Liver (tissue), 9 donors: ENCODE results near the gene VWA3B. TPM values are rescaled to one million over a fixed set of nuclear protein-coding genes. Genes with fewer than 3 reads are reported as not detected.

Experiments used
- DNase-seq: peaks from one replicate; pipeline ENCODE4 v3.0.0-alpha.2; 2017; ENCODE audit warnings: low spot score
- H3K27ac ChIP-seq, 2 donors: one replicate each; pipeline ENCODE4 v1.7.0; 2013; ENCODE audit warnings: inconsistent platforms in 2 of 2, low read length in 2 of 2, control low read depth in 1 of 2, low read depth in 1 of 2, mild to moderate bottlenecking in 1 of 2
- H3K27me3 ChIP-seq, 4 donors: one replicate each; pipeline versions ENCODE4 v1.6.1 to v1.7.0; 2013; ENCODE audit warnings: low read length in 3 of 4, inconsistent platforms in 1 of 4, mild to moderate bottlenecking in 1 of 4, moderate library complexity in 1 of 4; ENCODE audit not compliant: control insufficient read depth in 4 of 4, insufficient read depth in 4 of 4
- H3K36me3 ChIP-seq, 4 donors: one replicate each; pipeline versions ENCODE4 v1.6.1 to v1.7.0; 2013; ENCODE audit warnings: low read length in 3 of 4, mild to moderate bottlenecking in 3 of 4, low read depth in 1 of 4, moderate library complexity in 1 of 4; ENCODE audit not compliant: control insufficient read depth in 4 of 4, insufficient read depth in 3 of 4
- H3K4me1 ChIP-seq, 4 donors: one replicate each; pipeline versions ENCODE4 v1.6.1 to v1.7.0; 2013; ENCODE audit warnings: low read length in 3 of 4, mild to moderate bottlenecking in 3 of 4, moderate library complexity in 1 of 4; ENCODE audit not compliant: control insufficient read depth in 4 of 4, insufficient read depth in 4 of 4
- H3K4me3 ChIP-seq, 3 donors: one replicate each; pipeline versions ENCODE4 v1.6.1 to v1.7.0; 2013; ENCODE audit warnings: low read length in 3 of 3, control low read depth in 1 of 3, low read depth in 1 of 3, mild to moderate bottlenecking in 1 of 3
- H3K9ac ChIP-seq, 2 donors: one replicate each; pipeline ENCODE4 v1.7.0; 2013; ENCODE audit warnings: low read length in 2 of 2, mild to moderate bottlenecking in 2 of 2, moderate library complexity in 2 of 2, control low read depth in 1 of 2, low read depth in 1 of 2
- H3K9me3 ChIP-seq, 4 donors: one replicate each; pipeline versions ENCODE4 v1.6.1 to v1.7.0; 2013; ENCODE audit warnings: low read length in 3 of 4; ENCODE audit not compliant: control insufficient read depth in 4 of 4
- CTCF ChIP-seq: fragments of 150-350 bp; IDR thresholded peaks from 2 replicates; pipeline ENCODE4 v1.5.1; 2017; ENCODE audit warnings: improper control_type of control experiment, low read depth, low read length; ENCODE audit not compliant: missing input control
- EGR1 ChIP-seq, 2 donors: IDR thresholded peaks; 2 replicates each; pipeline ENCODE4 v1.6.1; 2016 to 2018; ENCODE audit warnings: antibody characterized with exemption in 2 of 2, low read depth in 2 of 2
- FOXA1 ChIP-seq: IDR thresholded peaks from 2 replicates; pipeline ENCODE4 v1.6.1; 2016; ENCODE audit warnings: antibody characterized with exemption
- GABPA ChIP-seq, 2 donors: IDR thresholded peaks in 1 of 2; conservative IDR thresholded peaks in 1 of 2; 2 replicates each; pipeline ENCODE4 v1.6.1; 2016; ENCODE audit warnings: antibody characterized with exemption in 2 of 2, mild to moderate bottlenecking in 1 of 2, moderate library complexity in 1 of 2
- HNF4A ChIP-seq, 2 donors: conservative IDR thresholded peaks; 2 replicates each; pipeline ENCODE4 v1.6.1; 2016; ENCODE audit warnings: antibody characterized with exemption in 2 of 2, mild to moderate bottlenecking in 2 of 2
- HNF4G ChIP-seq: IDR thresholded peaks from 2 replicates; pipeline ENCODE4 v1.6.1; 2016; ENCODE audit warnings: antibody characterized with exemption
- MAX ChIP-seq: IDR thresholded peaks from 2 replicates; pipeline ENCODE4 v1.6.1; 2016; ENCODE audit warnings: antibody characterized with exemption
- NR2F2 ChIP-seq: IDR thresholded peaks from 2 replicates; pipeline ENCODE4 v1.6.1; 2016; ENCODE audit warnings: antibody characterized with exemption
- RAD21 ChIP-seq, 2 donors: IDR thresholded peaks; 2 replicates each; pipeline ENCODE4 v1.6.1; 2016; ENCODE audit warnings: antibody characterized with exemption in 2 of 2, mild to moderate bottlenecking in 2 of 2
- REST ChIP-seq: IDR thresholded peaks from 2 replicates; pipeline ENCODE4 v1.6.1; 2016; ENCODE audit warnings: antibody characterized with exemption, mild to moderate bottlenecking
- RXRA ChIP-seq, 2 donors: IDR thresholded peaks; 2 replicates each; pipeline ENCODE4 v1.6.1; 2017 to 2018; ENCODE audit warnings: antibody characterized with exemption in 2 of 2, mild to moderate bottlenecking in 1 of 2
- TAF1 ChIP-seq: conservative IDR thresholded peaks from 2 replicates; pipeline ENCODE4 v1.6.1; 2016; ENCODE audit warnings: antibody characterized with exemption, mild to moderate bottlenecking
- YY1 ChIP-seq: IDR thresholded peaks from 2 replicates; pipeline ENCODE4 v1.6.1; 2016; ENCODE audit warnings: antibody characterized with exemption, mild to moderate bottlenecking
- ZBTB33 ChIP-seq: IDR thresholded peaks from 2 replicates; pipeline ENCODE4 v1.6.1; 2016; ENCODE audit warnings: antibody characterized with exemption
- whole genome bisulfite sequencing: extraction: QIAGEN DNeasy Blood & Tissue Kit; methylation state at CpG from one replicate; pipeline ENCODE4 v1.1.7; 2013; 5-methylcytosine and 5-hydroxymethylcytosine counted together
- polyA plus RNA-seq, 2 donors: library from polyadenylated mRNA; stranded (reverse) in 1 of 2; unstranded in 1 of 2; fragments of 200-250 nt in 1 of 2; fragments of >200 nt in 1 of 2; fragmentation: Nextera tagmentation in 1 of 2; extraction: Ambion mirVana in 1 of 2; gene quantifications; one replicate each; pipeline versions ENCODE4 v1.2.1 to v1.2.3, GENCODE V29; 2013 to 2015
- total RNA-seq, 2 donors: library from RNA; depleted of rRNA; stranded (reverse); fragments of >200 nt; gene quantifications; one replicate each; pipeline ENCODE4 v1.2.3, GENCODE V29; 2014
- donor health status: healthy.
- donor health status: healthy.
- donor health status: healthy.
- donor health status: healthy.
- donor health status: healthy.

The VWA3B gene
- total and polyA plus RNA-seq, 4 donors = 0.08 TPM; not detected in 3

GRCh38 chr2:98191883-98192282 is 104.9 kb downstream of the VWA3B start:
- H3K4me3 ChIP-seq = no peak overlapping the region
- no peaks in the 10 kb centered on the region for H3K36me3 ChIP-seq
- no peak overlapping the region for H3K27ac ChIP-seq
- H3K9me3 ChIP-seq = no peaks in the 10 kb centered on the region
- H3K9ac ChIP-seq = no peak overlapping the region
- WGBS = 58% methylated on average over 5 of the region's 5 CpGs
- H3K27me3 ChIP-seq = peaks cover 0 to 2% (median 0%) of the 10 kb centered on the region in 4 donors
- no peaks in the 10 kb centered on the region for H3K4me1 ChIP-seq
- no peak for TF ChIP-seq RAD21 (IDR thresholded peaks at IDR 0.05)
- TF ChIP-seq HNF4A (conservative IDR thresholded peaks at IDR 0.05) = no peak
- TF ChIP-seq CTCF = no peak
- TF ChIP-seq MAX = no peak
- TF ChIP-seq GABPA (IDR thresholded peaks at IDR 0.05 in 1 of 2, conservative IDR thresholded peaks at IDR 0.05 in 1 of 2) = no peak
- no peak for TF ChIP-seq NR2F2
- TF ChIP-seq FOXA1 = no peak
- TF ChIP-seq REST = no peak
- no peak for TF ChIP-seq RXRA (IDR thresholded peaks at IDR 0.05)
- TF ChIP-seq EGR1 (IDR thresholded peaks at IDR 0.05; ENCODE audit: low read depth in 2 of 2) = no peak
- no peak for TF ChIP-seq YY1
- no peak for TF ChIP-seq ZBTB33
- no peak for DNase-seq

- Histone ChIP-seq H3K27ac (no peak overlapping the region), H3K9me3 (no peaks in the 10 kb centered on the region), H3K4me1 (no peaks in the 10 kb centered on the region), H3K36me3 (no peaks in the 10 kb centered on the region), H3K27me3 (no peaks in the 10 kb centered on the region), H3K4me3 (no peak overlapping the region), H3K9ac (no peak overlapping the region)
- 76% methylated on average over 1 of the region's 1 CpG for WGBS
- TF ChIP-seq TAF1 (no peak), RAD21 (IDR thresholded peaks at IDR 0.05) (no peak), HNF4G (no peak), RXRA (IDR thresholded peaks at IDR 0.05) (no peak)
- no peak for DNase-seq
These were observed 114.6 kb downstream of the VWA3B start for GRCh38 chr2:98201576-98201975.
